HepG2 (cell line): ENCODE data around the gene DGUOK. TPM values are rescaled to one million over a fixed set of nuclear protein-coding genes. Genes with fewer than 3 reads are reported as not detected.

ENCODE experiments used
- CREB1 ChIP-seq, 2 experiments: fragments of 450-650 bp in 1 of 2; IDR thresholded peaks; 2 replicates each; pipeline ENCODE4 v1.6.1; 2016 to 2017; ENCODE audit warnings: control low read depth in 1 of 2, mild to moderate bottlenecking in 1 of 2, missing compliant biosample characterization in 1 of 2, missing genetic modification characterization in 1 of 2
- NAIF1 ChIP-seq: sonication (generic); formaldehyde crosslinking; IDR thresholded peaks from 2 replicates; pipeline ENCODE4 v1.5.0; 2020; ENCODE audit warnings: mild to moderate bottlenecking, missing genetic modification reagents, borderline replicate concordance
- polyA plus RNA-seq, 8 experiments: library from polyadenylated mRNA; depleted of rRNA in 3 of 8; stranded (reverse) in 7 of 8; unstranded in 1 of 8; fragments of >200 nt; fragmentation: Illumina TruSeq in 4 of 8; extraction: Trizol in 4 of 8; gene quantifications; 2 replicates each; pipeline versions ENCODE4 v1.2.1 to v1.2.3, GENCODE V29; 2011 to 2016; ENCODE audit warnings: low read depth in 4 of 8, missing spikeins in 1 of 8, mixed read lengths in 1 of 8; ENCODE audit not compliant: insufficient read depth in 1 of 8
- total RNA-seq, 5 experiments: library from RNA; depleted of rRNA; stranded (reverse); fragments of >200 nt; fragmentation: Illumina TruSeq; extraction: Trizol; gene quantifications; 2 replicates each; pipeline ENCODE4 v1.2.3, GENCODE V29; 2016; ENCODE audit warnings: low read depth in 1 of 5
- TF ChIP-seq, protein P1 (sequence below): sonication (generic); formaldehyde crosslinking; IDR thresholded peaks from 2 replicates; pipeline ENCODE4 v1.4.0; 2020; ENCODE audit warnings: mild to moderate bottlenecking, missing genetic modification reagents
- TF ChIP-seq, protein P2 (sequence below): sonication (generic); formaldehyde crosslinking; IDR thresholded peaks from 2 replicates; pipeline ENCODE4 v1.8.0; 2022; ENCODE audit warnings: missing genetic modification reagents, mild to moderate bottlenecking, inconsistent platforms, borderline replicate concordance

Gene DGUOK
- total and polyA plus RNA-seq, 2 of the 13 experiments (the other 11 are each of a cell fraction or from before 2014, with no cell fraction given): 105 to 137 TPM

DNA sequence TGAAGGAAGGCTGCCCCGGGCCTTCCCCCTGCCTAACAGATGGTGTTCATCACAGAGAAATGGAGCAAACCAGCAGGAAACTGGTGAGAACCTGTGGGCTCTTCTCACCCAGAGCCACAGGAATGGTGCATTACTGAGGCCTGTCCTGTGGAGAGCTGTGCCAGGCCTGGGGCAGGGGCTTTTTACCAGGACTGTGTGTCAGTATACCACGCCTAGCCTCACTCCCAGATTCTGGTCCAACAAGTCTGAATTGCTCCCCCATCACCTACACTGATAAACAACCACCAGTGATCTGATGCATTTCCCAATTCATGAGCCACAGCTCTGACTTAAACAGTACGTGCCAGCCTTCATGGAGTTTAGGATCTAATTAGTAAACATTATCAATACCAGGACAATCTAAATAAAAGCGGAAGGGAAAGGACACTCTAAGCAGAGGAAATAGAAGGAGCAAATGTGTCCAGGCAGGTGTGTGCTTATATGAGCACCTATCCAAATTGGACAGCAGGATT, 8.9 kb upstream of the DGUOK start (continued):
- TF ChIP-seq, protein P1, sequence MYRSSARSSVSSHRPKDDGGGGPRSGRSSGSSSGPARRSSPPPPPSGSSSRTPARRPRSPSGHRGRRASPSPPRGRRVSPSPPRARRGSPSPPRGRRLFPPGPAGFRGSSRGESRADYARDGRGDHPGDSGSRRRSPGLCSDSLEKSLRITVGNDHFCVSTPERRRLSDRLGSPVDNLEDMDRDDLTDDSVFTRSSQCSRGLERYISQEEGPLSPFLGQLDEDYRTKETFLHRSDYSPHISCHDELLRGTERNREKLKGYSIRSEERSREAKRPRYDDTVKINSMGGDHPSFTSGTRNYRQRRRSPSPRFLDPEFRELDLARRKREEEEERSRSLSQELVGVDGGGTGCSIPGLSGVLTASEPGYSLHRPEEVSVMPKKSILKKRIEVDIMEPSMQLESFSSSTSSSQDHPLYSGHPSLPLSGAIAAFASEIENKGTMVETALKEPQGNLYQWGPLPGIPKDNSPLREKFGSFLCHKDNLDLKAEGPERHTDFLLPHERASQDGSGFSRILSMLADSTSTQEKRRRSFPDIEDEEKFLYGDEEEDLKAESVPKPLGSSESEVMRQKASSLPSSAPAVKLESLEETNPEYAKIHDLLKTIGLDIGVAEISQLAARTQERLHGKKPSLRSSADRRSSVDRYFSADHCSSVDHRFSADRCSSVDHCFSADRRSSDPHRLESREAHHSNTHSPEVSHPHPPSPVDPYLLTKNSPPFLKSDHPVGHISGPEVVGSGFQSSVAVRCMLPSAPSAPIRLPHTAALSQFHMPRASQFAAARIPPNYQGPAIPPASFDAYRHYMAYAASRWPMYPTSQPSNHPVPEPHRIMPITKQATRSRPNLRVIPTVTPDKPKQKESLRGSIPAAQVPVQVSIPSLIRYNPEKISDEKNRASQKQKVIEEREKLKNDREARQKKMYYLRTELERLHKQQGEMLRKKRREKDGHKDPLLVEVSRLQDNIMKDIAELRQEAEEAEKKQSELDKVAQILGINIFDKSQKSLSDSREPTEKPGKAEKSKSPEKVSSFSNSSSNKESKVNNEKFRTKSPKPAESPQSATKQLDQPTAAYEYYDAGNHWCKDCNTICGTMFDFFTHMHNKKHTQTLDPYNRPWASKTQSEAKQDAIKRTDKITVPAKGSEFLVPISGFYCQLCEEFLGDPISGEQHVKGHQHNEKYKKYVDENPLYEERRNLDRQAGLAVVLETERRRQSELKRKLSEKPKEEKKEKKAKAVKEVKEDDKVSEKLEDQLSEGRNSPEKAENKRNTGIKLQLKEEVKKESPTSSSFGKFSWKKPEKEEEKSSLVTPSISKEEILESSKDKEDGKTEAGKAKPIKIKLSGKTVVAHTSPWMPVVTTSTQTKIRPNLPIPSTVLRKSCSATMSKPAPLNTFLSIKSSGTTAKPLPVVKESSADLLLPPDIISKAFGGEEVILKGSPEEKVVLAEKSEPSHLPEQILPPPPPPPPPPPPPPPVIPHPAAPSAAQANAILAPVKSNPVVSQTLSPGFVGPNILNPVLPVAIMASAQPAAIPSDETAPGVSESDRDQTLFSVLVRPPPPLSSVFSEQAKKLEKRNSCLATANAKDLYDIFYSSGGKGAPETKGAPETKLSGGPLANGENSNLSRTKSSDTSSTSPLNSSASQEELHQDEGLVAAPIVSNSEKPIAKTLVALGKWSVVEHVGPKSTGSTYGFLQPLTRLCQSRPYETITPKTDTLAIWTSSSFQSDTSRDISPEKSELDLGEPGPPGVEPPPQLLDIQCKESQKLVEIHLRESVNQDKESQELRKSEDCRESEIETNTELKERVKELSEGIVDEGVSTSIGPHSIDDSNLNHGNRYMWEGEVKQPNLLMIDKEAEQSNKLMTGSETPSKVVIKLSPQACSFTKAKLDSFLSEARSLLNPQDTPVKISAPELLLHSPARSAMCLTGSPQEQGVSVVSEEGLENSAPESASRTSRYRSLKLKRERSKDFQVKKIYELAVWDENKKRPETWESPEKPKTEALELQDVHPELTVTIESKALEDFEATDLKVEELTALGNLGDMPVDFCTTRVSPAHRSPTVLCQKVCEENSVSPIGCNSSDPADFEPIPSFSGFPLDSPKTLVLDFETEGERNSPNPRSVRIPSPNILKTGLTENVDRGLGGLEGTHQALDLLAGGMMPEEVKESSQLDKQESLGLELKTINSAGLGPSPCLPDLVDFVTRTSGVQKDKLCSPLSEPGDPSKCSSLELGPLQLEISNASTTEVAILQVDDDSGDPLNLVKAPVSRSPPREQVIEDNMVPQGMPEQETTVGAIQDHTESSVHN (CRISPR knock-in tag): no peak
- TF ChIP-seq, protein P2, sequence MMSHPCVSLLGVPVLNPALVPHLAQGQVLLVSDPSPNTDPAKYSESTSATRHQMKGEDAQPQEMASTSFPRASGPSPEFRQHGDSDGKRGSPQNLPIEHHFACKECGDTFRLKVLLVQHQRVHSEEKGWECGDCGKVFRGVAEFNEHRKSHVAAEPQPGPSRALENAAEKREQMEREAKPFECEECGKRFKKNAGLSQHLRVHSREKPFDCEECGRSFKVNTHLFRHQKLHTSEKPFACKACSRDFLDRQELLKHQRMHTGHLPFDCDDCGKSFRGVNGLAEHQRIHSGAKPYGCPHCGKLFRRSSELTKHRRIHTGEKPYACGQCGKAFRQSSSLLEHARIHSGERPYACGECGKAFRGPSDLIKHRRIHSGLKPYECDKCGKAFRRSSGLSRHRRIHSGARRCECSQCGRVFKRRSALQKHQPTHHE (CRISPR knock-in tag): no peak
- TF ChIP-seq NAIF1 (no peak), CREB1 (IDR thresholded peaks at IDR 0.05) (no peak), CREB1 (CRISPR knock-in tag; IDR thresholded peaks at IDR 0.05) (no peak)
